Endothelial cell of umbilical vein (primary cell): ENCODE data around the gene MTMR11.

ENCODE experiments used
- EZH2 ChIP-seq: IDR thresholded peaks from 2 replicates; pipeline ENCODE4 v1.6.1; 2012; ENCODE audit warnings: borderline replicate concordance, low read depth, mild to moderate bottlenecking, moderate library complexity, low read length, inconsistent platforms; ENCODE audit not compliant: severe bottlenecking
- GATA2 ChIP-seq: IDR thresholded peaks from 2 replicates; pipeline ENCODE4 v1.7.0; 2011; ENCODE audit warnings: low read depth, mild to moderate bottlenecking, moderate library complexity, mixed read lengths, low read length; ENCODE audit not compliant: insufficient read length, insufficient read depth
- JUN ChIP-seq: IDR thresholded peaks from 2 replicates; pipeline ENCODE4 v1.6.1; 2011; ENCODE audit warnings: borderline replicate concordance, low read depth; ENCODE audit not compliant: insufficient read length, insufficient read depth
- MAX ChIP-seq: IDR thresholded peaks from 2 replicates; pipeline ENCODE4 v1.6.1; 2011; ENCODE audit not compliant: insufficient read depth, insufficient read length
- POLR2A ChIP-seq: IDR thresholded peaks from 2 replicates; pipeline ENCODE4 v1.6.1; 2012; ENCODE audit warnings: low read depth, mild to moderate bottlenecking, control low read depth, low read length
- POLR2AphosphoS5 ChIP-seq: IDR thresholded peaks from 2 replicates; pipeline ENCODE4 v1.6.1; 2012; ENCODE audit warnings: low read depth, mild to moderate bottlenecking, control low read depth, low read length, moderate library complexity; ENCODE audit not compliant: insufficient read depth
- TF ChIP-seq, protein P1 (sequence below), 2 donors: IDR thresholded peaks; 1 replicate in 1 of 2; 2 replicates in 1 of 2; pipeline ENCODE4 v1.5.1; 2011; ENCODE audit warnings: low read length in 2 of 2, mild to moderate bottlenecking in 2 of 2, moderate library complexity in 2 of 2, control low read depth in 1 of 2, inconsistent platforms in 1 of 2, low read depth in 1 of 2; ENCODE audit not compliant: insufficient read depth in 1 of 2; ENCODE audit errors: extremely low read depth in 1 of 2

GRCh38 chr1:149896575-149896974 is 40.1 kb downstream of the MTMR11 start:
- TF ChIP-seq POLR2A (no peak), EZH2 (no peak), MAX (no peak), POLR2AphosphoS5 (no peak), GATA2 (no peak), JUN (no peak)
- TF ChIP-seq, protein P1, sequence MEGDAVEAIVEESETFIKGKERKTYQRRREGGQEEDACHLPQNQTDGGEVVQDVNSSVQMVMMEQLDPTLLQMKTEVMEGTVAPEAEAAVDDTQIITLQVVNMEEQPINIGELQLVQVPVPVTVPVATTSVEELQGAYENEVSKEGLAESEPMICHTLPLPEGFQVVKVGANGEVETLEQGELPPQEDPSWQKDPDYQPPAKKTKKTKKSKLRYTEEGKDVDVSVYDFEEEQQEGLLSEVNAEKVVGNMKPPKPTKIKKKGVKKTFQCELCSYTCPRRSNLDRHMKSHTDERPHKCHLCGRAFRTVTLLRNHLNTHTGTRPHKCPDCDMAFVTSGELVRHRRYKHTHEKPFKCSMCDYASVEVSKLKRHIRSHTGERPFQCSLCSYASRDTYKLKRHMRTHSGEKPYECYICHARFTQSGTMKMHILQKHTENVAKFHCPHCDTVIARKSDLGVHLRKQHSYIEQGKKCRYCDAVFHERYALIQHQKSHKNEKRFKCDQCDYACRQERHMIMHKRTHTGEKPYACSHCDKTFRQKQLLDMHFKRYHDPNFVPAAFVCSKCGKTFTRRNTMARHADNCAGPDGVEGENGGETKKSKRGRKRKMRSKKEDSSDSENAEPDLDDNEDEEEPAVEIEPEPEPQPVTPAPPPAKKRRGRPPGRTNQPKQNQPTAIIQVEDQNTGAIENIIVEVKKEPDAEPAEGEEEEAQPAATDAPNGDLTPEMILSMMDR (IDR thresholded peaks at IDR 0.05; ENCODE audit: extremely low read depth in 1 of 2, insufficient read depth in 1 of 2, low read depth in 1 of 2, low read length in 2 of 2): no peak
